Measurements from ENCODE around the gene B4GALNT2.
A peak's percentile ranks its signal among the peaks of the same experiment; 100 is the strongest.

GRCh38 chr17:49106321-49107210 lies 26.0 kb upstream of the B4GALNT2 start:
- no peak for TF ChIP-seq CTCF (IDR thresholded peaks at IDR 0.05)
- TF ChIP-seq NFE2L2 (conservative IDR thresholded peaks at IDR 0.05; ENCODE audit: low read length) = no peak
- no peak for TF ChIP-seq EHMT2 (IDR thresholded peaks at IDR 0.05; ENCODE audit: low read depth)
- TF ChIP-seq JUN (IDR thresholded peaks at IDR 0.05) = peak in 1 of 2 experiments; percentile 92; a peak in 3 of 5 replicates
- no peak for TF ChIP-seq POLR2AphosphoS2 (conservative IDR thresholded peaks at IDR 0.05; ENCODE audit: low read length)
- TF ChIP-seq, protein P1, sequence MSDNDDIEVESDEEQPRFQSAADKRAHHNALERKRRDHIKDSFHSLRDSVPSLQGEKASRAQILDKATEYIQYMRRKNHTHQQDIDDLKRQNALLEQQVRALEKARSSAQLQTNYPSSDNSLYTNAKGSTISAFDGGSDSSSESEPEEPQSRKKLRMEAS (IDR thresholded peaks at IDR 0.05) = peak; percentile 85
- no peak for TF ChIP-seq MYC (IDR thresholded peaks at IDR 0.05; ENCODE audit: borderline replicate concordance, low read length)
- TF ChIP-seq HOXA7 (CRISPR knock-in tag; IDR thresholded peaks at IDR 0.05) = no peak
- no peak for TF ChIP-seq RARB (CRISPR knock-in tag; IDR thresholded peaks at IDR 0.05)
- TF ChIP-seq HDAC2 (IDR thresholded peaks at IDR 0.05) = no peak
- TF ChIP-seq HOXB13 (CRISPR knock-in tag; IDR thresholded peaks at IDR 0.05; ENCODE audit: low read depth) = no peak

Data from A549 (cell line).